ENCODE results near the gene ACTRT2.
A peak's percentile ranks its signal among the peaks of the same experiment; 100 is the strongest.

The ACTRT2 gene

DNA sequence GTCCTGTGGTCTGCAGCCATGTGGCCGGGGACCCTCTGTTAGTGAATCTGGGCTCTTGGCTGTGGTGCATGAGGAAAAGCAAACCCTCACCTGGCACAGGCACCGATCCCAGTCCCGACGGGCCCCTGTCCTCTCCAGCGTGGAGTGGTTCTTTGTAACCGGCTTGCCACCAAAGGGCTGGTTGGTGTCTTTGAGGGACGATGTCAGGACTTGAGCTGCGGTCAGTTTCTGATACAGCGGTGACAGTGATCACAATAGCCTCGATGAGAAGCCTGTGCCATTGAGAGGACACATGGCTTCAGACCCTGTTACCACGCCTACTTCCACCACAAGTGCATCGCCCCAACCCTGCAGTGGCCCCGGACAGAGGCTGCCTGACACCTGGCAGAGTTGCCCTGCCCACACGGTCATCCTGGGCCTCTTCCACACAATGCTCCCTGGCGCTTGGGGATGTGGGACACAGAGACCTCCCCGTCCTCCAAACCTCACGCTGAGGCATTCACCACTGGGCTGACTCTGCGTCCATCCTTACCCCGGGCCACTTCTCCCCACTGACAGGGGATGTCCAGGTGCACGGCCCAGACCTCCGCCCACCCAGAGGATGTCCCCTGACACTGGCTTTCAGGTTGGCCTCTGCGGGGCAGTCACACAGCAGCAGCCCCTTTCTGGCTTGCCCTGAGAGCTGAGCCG is 18.8 kb upstream of the ACTRT2 start:
- DNase-seq (ENCODE audit: low read depth in 2 of 2) = no peak

GRCh38 chr1:3003039-3003940 is 18.0 kb upstream of the ACTRT2 start:
- no peak for DNase-seq (ENCODE audit: low read depth in 2 of 2)

GRCh38 chr1:3003941-3004270 is 17.4 kb upstream of the ACTRT2 start:
- DNase-seq (ENCODE audit: low read depth in 2 of 2) = no peak

DNA sequence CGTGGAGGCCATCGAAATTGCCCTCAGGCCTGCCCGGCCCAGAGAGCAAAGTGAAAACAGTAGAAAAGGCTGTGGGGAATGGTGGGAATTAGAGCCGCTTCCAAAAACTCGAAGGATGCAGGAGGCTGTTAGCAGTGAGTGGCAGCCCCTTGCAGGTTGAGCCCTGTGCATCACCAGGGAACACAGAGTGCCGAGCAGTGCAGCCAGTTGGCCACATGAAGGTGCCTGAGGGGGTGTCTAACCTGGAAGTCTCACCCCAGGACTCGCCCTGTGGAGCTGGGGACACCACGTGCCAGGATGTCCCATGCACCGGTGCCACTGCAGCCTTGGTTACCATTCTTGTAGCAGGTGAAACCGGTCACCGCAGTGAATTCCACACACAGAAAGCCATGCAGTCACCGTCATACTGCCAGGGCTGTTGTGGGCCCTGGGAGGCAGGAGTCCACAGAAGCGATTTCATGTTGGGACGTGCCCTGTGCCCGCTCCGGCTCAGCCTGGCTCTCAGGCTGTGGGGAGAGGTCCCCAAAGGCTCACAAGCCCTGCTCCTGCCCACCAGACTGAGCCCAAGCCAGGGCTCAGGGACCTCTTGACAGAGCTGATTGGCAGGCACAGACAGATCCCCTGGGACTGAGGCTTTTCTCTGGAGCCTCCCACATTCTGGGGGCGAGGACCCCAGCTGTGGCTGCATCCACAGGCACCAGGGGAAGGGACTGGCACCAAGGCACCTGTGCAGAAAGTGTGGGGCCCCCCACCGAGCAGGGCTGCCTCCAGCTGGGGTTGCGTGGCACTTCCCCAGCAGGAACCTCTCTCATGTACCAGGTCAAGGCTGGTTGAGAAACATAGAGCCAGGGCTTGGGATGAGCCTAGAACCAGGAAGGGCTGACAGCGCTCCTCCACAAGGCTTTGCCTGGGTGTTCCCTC is 16.7 kb upstream of the ACTRT2 start:
- DNase-seq (ENCODE audit: low read depth in 2 of 2) = no peak

DNA sequence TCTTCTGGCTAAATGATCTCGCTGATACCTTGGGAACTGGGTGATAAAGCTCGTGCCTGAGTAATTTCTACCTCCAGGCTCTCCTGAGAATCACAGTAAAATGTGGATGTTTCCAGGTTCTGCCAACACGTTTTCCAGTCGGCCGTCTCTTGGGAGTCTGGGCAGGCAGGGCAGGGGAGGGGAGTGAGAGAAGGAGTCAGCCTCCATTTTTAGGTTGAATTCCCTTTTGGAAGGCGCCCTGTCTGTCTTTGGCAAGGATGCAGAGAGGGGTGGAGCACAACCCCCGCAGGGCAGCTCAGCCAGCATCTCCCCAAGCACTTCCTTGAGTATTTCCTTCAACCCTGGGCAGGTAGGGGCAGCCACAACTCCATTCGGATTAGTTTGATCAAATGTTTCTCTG is 15.5 kb upstream of the ACTRT2 start:
- no peak for DNase-seq (ENCODE audit: low read depth in 2 of 2)

DNA sequence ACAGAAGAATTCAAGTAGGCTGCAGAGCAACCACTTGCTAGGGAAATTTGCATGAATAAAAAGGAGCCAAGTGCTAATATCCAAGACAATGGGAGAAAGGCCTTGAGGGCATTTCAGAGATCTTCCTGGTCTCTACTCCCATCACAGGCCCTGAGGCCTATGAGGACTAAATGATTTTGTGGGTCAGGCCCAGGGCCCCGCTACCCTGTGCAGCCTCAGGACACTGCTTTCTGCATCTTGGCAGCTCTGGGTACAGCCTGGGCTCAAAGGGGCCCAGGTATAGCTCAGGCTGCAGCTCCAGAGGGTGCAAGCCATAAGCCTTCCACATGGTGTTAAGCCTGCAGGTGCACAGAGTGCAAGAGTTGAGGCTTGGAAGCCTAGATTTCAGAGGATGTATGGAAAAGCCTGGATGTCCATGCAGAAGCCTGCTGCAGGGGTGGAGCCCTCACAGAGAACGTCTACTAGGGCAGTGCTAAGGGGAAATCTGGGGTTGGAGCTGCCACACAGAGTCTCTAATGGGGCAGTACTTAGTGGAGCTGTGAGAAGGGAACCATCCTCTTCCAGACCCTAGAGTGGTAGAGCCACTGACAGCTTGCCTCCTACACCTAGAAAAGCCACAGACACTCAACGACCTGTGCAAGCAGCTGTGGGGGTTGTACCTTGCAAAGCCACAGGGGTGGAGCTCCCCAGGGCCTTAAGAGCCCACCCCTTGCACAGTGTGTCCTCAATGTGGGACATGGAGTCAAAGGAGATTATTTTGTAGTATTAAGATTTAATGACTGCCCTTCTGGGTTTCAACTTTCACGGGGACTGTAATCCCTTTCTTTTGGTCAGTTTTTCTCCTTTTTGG is 13.7 kb upstream of the ACTRT2 start:
- DNase-seq (ENCODE audit: low read depth in 2 of 2) = no peak

DNA sequence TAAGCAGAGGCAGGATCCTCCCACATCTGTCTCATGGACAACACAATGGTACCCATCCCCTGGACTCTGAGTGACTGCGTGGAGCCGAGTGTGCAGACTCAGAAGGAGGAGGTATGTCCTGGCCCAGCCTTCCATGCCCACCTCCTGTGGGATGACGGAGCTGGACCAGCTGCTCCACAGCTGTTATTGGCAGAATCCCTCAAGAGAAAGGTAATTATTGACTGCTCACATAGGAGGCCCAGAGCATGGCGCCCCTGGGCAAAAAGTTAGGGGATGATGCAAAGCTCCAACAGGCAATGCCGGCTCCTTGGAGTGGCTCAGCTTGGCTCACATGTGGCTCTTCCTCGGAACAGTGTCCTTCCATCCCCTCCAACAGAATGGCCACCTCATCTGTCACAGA is 12.2 kb upstream of the ACTRT2 start:
- no peak for DNase-seq (ENCODE audit: low read depth in 2 of 2)

GRCh38 chr1:3009556-3009955 is 11.7 kb upstream of the ACTRT2 start:
- DNase-seq (ENCODE audit: low read depth in 2 of 2) = no peak

DNA sequence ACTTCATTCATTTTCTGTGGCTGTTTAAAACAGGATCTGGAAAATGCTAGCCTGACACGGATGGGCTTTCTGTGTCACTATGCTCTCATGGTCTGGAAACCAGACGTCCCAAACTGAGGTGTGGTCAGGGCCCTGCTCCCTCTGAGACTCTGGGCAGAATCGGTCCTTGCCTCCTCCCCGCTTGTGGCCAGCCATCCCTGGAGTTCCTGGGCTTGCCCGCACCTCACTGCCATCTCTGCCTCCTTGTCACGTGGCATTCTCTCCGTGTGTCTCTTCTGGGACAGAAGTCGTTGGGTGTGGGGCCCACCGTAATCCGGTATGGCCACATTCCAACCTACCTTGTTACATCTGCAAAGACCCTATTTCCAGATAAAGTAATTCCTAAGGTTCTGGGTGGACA is 10.1 kb upstream of the ACTRT2 start:
- no peak for DNase-seq (ENCODE audit: low read depth in 2 of 2)

- DNase-seq (ENCODE audit: low read depth in 2 of 2) = no peak
Measured at GRCh38 chr1:3011631-3012455, 9.4 kb upstream of the ACTRT2 start.

DNA sequence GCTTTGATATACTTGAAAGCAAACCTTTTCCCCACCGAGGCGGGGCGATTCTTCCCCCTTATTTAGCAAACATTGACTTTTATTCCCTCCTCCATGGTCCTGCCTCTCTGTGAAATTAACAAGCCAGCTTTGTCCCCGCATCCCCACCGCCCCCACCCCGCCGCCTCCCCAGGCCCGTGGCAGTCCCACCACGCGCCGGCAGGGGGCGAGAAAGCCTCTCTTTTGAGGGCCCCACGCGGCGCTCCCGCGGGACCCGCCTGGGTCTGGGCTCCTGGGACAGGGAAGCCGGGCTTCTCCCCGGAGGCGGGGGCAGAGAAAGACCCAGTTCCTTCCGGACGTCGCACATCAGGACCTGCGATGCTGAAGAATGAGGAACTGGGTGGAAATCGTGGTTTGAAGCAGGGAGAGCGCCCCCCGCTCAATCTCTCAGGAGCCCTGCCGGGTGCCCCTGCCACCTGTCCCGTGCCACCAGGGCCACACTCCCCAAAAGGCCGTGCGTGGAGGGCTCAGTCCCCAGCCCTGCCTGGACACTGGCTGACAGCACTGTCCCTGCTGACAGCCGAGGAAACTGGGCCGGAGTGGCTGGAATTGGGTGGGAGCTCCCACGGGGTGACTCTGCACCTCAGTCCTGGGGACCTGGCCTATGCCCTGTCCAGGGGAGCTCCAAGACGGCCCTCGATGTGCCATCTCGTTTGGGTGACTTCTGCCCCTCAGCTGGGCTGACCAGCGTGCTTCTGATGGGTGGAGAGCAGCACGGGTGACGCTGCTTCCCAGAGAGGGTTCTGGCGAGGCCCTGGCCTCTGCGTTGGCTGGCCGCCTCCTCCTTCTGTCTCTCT is 8.6 kb upstream of the ACTRT2 start:
- DNase-seq (ENCODE audit: low read depth in 2 of 2) = peak; percentile 45 to 66

GRCh38 chr1:3013371-3014049 is 7.8 kb upstream of the ACTRT2 start:
- no peak for DNase-seq (ENCODE audit: low read depth in 2 of 2)

- no peak for DNase-seq (ENCODE audit: low read depth in 2 of 2)
Measured at GRCh38 chr1:3014050-3014440, 7.2 kb upstream of the ACTRT2 start.

DNA sequence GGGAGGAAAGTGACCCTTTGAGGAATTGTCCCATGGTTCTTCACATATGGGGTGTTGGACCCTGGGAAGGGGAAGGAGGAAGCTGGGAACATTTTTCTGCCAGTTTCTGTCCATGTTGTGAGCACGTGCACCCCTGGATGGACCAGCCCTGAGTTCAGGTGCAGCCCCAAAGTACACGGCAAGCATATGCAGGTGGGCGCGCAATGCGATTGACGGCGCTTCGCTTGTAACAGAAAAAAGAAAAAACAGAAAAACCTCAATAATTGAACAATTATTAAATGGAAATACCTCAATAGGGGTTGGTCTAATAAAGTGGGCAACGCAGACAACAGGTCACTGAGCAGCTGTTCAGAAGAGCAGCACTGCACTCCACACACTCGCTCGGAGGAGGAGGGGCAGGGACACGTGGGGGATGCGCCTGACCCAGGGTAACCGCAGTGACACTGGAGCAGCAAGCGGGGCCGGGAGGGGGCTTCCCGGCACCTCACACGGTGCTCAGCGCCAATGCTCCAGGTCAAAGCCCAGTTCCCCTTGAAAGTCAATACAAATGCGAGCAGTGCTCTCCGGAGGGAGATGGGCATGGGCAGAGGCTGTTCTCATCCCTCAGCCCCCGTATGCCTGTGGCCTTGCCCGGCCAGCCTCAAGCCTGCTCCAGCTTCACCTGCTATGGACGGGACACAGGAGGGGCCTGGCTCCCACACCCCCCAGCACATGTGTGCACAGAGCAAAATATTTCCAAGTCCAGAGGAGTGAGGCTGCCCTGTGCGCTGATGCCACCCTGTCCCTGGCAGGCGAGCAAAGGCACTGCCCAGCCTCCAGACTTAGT is 6.6 kb upstream of the ACTRT2 start:
- no peak for DNase-seq (ENCODE audit: low read depth in 2 of 2)

GRCh38 chr1:3015269-3015635 is 6.0 kb upstream of the ACTRT2 start:
- DNase-seq (ENCODE audit: low read depth in 2 of 2) = no peak

DNA sequence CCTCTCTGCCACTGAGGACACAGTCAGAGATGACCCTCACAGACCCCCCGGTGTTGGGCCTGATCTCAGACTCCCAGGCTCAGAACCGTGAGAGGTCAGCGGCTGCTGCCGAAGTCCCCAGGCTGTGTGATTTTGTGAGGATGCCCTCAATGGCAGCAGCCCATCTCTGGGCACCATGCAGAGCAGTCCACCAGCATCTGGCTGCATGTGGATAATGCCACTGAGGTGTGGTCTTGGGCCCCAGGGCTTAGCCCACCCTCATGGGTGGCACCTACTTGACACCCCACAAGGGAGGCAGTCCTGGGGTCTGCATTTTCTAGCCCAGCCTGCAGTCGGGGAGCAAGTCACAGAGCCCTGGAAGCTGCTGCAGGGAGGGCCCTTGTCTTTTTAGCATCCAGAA is 5.5 kb upstream of the ACTRT2 start:
- no peak for DNase-seq (ENCODE audit: low read depth in 2 of 2)

DNA sequence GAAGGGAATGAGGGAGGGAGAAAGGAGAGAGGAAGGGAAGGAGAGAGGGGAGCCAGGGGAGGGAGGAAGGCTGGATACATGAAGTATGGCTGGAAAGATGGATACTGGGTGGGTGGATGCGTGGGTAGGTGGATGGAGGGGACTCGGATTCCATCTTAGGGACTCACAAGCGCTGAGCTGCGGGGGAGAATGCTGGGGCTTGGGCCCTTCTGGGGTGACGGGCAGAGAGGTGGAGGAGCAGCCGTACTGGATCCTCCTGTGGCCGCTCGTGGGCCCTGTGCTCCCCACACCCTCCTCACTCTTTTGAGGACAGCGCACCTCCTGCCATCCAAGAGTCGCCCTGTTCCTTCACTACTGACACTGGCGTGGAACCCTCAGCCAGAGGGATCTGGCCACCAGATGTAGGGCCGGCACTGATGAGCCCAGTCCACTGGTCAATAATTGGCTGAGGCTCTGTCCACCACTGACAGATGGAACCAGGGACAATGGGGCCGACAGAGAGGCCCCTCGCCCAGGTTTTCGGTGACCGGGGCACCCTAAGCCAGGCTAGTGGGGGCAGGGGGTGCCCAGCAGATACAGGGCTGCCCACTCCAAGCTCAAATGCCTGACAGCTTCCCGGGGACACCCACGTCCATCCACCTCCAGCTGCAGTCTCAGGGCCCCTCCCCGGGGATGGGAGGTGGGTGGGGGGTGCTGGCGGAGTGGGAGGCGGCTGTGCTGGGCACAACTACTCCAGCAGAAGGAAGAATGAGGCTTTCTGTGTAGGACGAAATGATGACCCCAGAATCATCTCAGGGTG is 4.4 kb upstream of the ACTRT2 start:
- DNase-seq (ENCODE audit: low read depth in 2 of 2) = no peak
